AG10803 (cell line): ENCODE results near the gene GNAS-AS1.

ENCODE experiments used
- DNase-seq: peaks from one replicate; pipeline ENCODE4 v3.0.0; 2010; ENCODE audit warnings: low read depth
- H3K4me3 ChIP-seq: 2 replicates; pipeline ENCODE4 v1.5.1; 2011; ENCODE audit warnings: mild to moderate bottlenecking, low read length, control low read depth
- CTCF ChIP-seq: conservative IDR thresholded peaks from 2 replicates; pipeline ENCODE4 v1.5.1; 2011; ENCODE audit warnings: mild to moderate bottlenecking, low read length, control low read depth, inconsistent platforms

The GNAS-AS1 gene

GRCh38 chr20:58797371-58798338, 53.0 kb downstream of the GNAS-AS1 start:
- H3K4me3 ChIP-seq: no peak overlapping the region
- TF ChIP-seq CTCF: no peak

GRCh38 chr20:58795923-58796245, 54.8 kb downstream of the GNAS-AS1 start:
- no peak for DNase-seq
- no peak overlapping the region for H3K4me3 ChIP-seq
- no peak for TF ChIP-seq CTCF

More at GRCh38 chr20:58797371-58798338, 53.0 kb downstream of the GNAS-AS1 start:
- no peak for DNase-seq

GRCh38 chr20:58795181-58795922, 55.4 kb downstream of the GNAS-AS1 start:
- TF ChIP-seq CTCF: no peak
- no peak for DNase-seq
- H3K4me3 ChIP-seq: no peak overlapping the region

- H3K4me3 ChIP-seq: no peak overlapping the region
- TF ChIP-seq CTCF: no peak
- no peak for DNase-seq
Observed at GRCh38 chr20:58794510-58795180, 56.1 kb downstream of the GNAS-AS1 start.

- TF ChIP-seq CTCF: no peak
- H3K4me3 ChIP-seq: no peak overlapping the region
- DNase-seq: no peak
Observed at GRCh38 chr20:58793512-58794420, 56.9 kb downstream of the GNAS-AS1 start.

- TF ChIP-seq CTCF: no peak
- H3K4me3 ChIP-seq: no peak overlapping the region
- no peak for DNase-seq
Observed at GRCh38 chr20:58792426-58792825, 58.3 kb downstream of the GNAS-AS1 start.
